Measurements from ENCODE around the gene FGF18.

DNA sequence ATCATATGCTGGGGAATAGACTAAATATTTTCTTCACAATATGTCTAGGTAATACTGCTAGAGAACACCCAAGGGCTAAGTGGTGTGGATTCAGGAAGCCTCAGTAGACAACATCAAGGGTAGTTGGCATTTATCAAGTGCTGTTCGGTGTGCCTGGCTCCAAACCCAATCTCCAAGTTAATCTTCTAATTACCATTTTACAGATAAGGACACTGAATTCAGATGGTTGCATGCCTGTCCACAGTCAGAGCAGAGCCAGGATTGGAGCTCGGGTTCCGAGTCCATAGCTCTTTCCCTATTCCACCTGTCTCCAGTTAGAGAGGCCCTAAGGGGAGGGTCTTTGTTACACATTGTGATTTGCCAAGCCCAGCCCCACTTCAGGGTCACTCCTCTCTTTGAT, 58.2 kb downstream of the FGF18 start:
- TF ChIP-seq, protein P1, sequence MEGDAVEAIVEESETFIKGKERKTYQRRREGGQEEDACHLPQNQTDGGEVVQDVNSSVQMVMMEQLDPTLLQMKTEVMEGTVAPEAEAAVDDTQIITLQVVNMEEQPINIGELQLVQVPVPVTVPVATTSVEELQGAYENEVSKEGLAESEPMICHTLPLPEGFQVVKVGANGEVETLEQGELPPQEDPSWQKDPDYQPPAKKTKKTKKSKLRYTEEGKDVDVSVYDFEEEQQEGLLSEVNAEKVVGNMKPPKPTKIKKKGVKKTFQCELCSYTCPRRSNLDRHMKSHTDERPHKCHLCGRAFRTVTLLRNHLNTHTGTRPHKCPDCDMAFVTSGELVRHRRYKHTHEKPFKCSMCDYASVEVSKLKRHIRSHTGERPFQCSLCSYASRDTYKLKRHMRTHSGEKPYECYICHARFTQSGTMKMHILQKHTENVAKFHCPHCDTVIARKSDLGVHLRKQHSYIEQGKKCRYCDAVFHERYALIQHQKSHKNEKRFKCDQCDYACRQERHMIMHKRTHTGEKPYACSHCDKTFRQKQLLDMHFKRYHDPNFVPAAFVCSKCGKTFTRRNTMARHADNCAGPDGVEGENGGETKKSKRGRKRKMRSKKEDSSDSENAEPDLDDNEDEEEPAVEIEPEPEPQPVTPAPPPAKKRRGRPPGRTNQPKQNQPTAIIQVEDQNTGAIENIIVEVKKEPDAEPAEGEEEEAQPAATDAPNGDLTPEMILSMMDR (IDR thresholded peaks at IDR 0.05; ENCODE audit: poor library complexity, severe bottlenecking), result no peak
- no peak for TF ChIP-seq RAD21 (conservative IDR thresholded peaks at IDR 0.05)
- TF ChIP-seq POLR2AphosphoS5 (IDR thresholded peaks at IDR 0.05), result no peak
- TF ChIP-seq TAF1 (IDR thresholded peaks at IDR 0.05; ENCODE audit: low read depth), result no peak
- TF ChIP-seq EZH2 (IDR thresholded peaks at IDR 0.05; ENCODE audit: borderline replicate concordance, insufficient read depth, low read length, poor library complexity, severe bottlenecking), result no peak
- no peak for TF ChIP-seq SMC3 (conservative IDR thresholded peaks at IDR 0.05; ENCODE audit: poor library complexity)
- no peak for TF ChIP-seq EP300 (conservative IDR thresholded peaks at IDR 0.05; ENCODE audit: poor library complexity, severe bottlenecking)
- no peak for TF ChIP-seq MXI1 (conservative IDR thresholded peaks at IDR 0.05; ENCODE audit: poor library complexity, severe bottlenecking)

Data from neural cell (in vitro differentiated cells).